C4-2B (cell line): ENCODE measurements around the gene SDK2.

Source experiments
- H3K27ac ChIP-seq: fragments of 450-650 bp; 2 replicates; pipeline ENCODE4 v1.5.1; 2017
- CTCF ChIP-seq: fragments of 450-650 bp; conservative IDR thresholded peaks from 2 replicates; pipeline ENCODE4 v1.5.1; 2017; ENCODE audit warnings: mild to moderate bottlenecking
- ZFX ChIP-seq: fragments of 450-650 bp; IDR thresholded peaks from 2 replicates; pipeline ENCODE4 v1.6.1; 2017

The SDK2 gene

GRCh38 chr17:73500414-73500999 lies 143.7 kb downstream of the SDK2 start:
- TF ChIP-seq ZFX (no peak), CTCF (no peak)
- no peak overlapping the region for H3K27ac ChIP-seq

GRCh38 chr17:73498886-73499554 lies 145.2 kb downstream of the SDK2 start:
- TF ChIP-seq ZFX: no peak

GRCh38 chr17:73498176-73498575 lies 146.1 kb downstream of the SDK2 start:
- TF ChIP-seq CTCF: no peak
- no peak for TF ChIP-seq ZFX
- no peak overlapping the region for H3K27ac ChIP-seq

More at GRCh38 chr17:73498886-73499554, 145.2 kb downstream of the SDK2 start:
- no peak overlapping the region for H3K27ac ChIP-seq

- no peak for TF ChIP-seq ZFX
- TF ChIP-seq CTCF: no peak
- H3K27ac ChIP-seq: no peak overlapping the region
Observed at GRCh38 chr17:73497721-73498120, 146.5 kb downstream of the SDK2 start.

GRCh38 chr17:73496232-73496631 lies 148.0 kb downstream of the SDK2 start:
- H3K27ac ChIP-seq: no peak overlapping the region
- no peak for TF ChIP-seq ZFX
- TF ChIP-seq CTCF: no peak

- TF ChIP-seq CTCF (no peak), ZFX (no peak)
- H3K27ac ChIP-seq: no peak overlapping the region
Observed at GRCh38 chr17:73495641-73496040, 148.6 kb downstream of the SDK2 start.

- TF ChIP-seq CTCF (no peak), ZFX (no peak)
Observed at GRCh38 chr17:73494950-73495349, 149.3 kb downstream of the SDK2 start.

More at GRCh38 chr17:73494950-73495349, 149.3 kb downstream of the SDK2 start:
- H3K27ac ChIP-seq: no peak overlapping the region
